Heart right ventricle (tissue), 16 donors: ENCODE data around the gene SLC39A1. TPM values are rescaled to one million over a fixed set of nuclear protein-coding genes. Genes with fewer than 3 reads are reported as not detected.

Source experiments
- ATAC-seq, 8 donors: fragments of 200-7000 bp; cut with Tn5 transposase; one replicate each; pipeline ENCODE4 v1.9.1; 2020; ENCODE audit warnings: mild to moderate bottlenecking in 8 of 8, moderate library complexity in 8 of 8, moderate number of reproducible peaks in 1 of 8
- DNase-seq, 2 donors: peaks; one replicate each; pipeline ENCODE4 v3.0.0-alpha.2; 2020
- H3K27ac ChIP-seq, 10 donors: fragments of 200-600 bp; sonication (generic) in 2 of 10; one replicate each; pipeline versions ENCODE4 v1.5.0 to v1.8.0; 2020 to 2022; ENCODE audit warnings: mild to moderate bottlenecking in 3 of 10
- H3K27me3 ChIP-seq, 7 donors: fragments of 200-600 bp; one replicate each; pipeline ENCODE4 v1.8.0; 2021 to 2022; ENCODE audit warnings: mild to moderate bottlenecking in 2 of 7
- H3K36me3 ChIP-seq, 9 donors: fragments of 200-600 bp; sonication (generic) in 1 of 9; one replicate each; pipeline versions ENCODE4 v1.5.0 to v1.8.0; 2020 to 2022; ENCODE audit warnings: mild to moderate bottlenecking in 2 of 9
- H3K4me1 ChIP-seq, 9 donors: fragments of 200-600 bp; sonication (generic) in 1 of 9; one replicate each; pipeline versions ENCODE4 v1.5.0 to v1.8.0; 2020 to 2022; ENCODE audit warnings: mild to moderate bottlenecking in 4 of 9
- H3K4me3 ChIP-seq, 10 donors: fragments of 200-600 bp; sonication (generic) in 2 of 10; one replicate each; pipeline versions ENCODE4 v1.5.0 to v1.8.0; 2020 to 2022; ENCODE audit warnings: mild to moderate bottlenecking in 7 of 10, moderate library complexity in 2 of 10
- H3K9me3 ChIP-seq, 11 donors: fragments of 200-600 bp in 10 of 11; sonication (generic) in 2 of 11; one replicate each; pipeline versions ENCODE4 v1.5.0 to v1.8.0; 2013 to 2022; ENCODE audit warnings: mild to moderate bottlenecking in 2 of 11, control low read depth in 1 of 11, moderate library complexity in 1 of 11
- CTCF ChIP-seq, 9 donors: fragments of 200-600 bp; sonication (generic) in 2 of 9; IDR thresholded peaks; one replicate each; pipeline versions ENCODE4 v1.5.0 to v1.8.0; 2021 to 2022; ENCODE audit warnings: antibody characterized with exemption in 9 of 9, mild to moderate bottlenecking in 5 of 9, moderate library complexity in 1 of 9
- WGBS, 2 donors: extraction: QIAGEN DNeasy Blood & Tissue Kit; methylation state at CpG; one replicate each; pipeline ENCODE4 v1.1.7; 2013; ENCODE audit warnings: inconsistent platforms in 1 of 2; 5-methylcytosine and 5-hydroxymethylcytosine counted together
- intact Hi-C, 10 donors: fragments of 100-400 bp; cut with DNase I; formaldehyde crosslinking; loops; one replicate each; pipeline versions ENCODE4 v1.11.1 to v1.14.2; 2022
- polyA plus RNA-seq, 2 donors: library from polyadenylated mRNA; stranded (reverse); fragments of 200-250 nt; gene quantifications; one replicate each; pipeline ENCODE4 v1.2.3, GENCODE V29; 2013
- total RNA-seq, 10 donors: library from RNA; stranded (reverse); fragmentation: NEBNext Ultra II Directional in 3 of 10; extraction: Animal tissue kit (Norgen Biotek cat#: 25700) in 3 of 10; gene quantifications; one replicate each; pipeline versions ENCODE4 v1.2.1 to v1.2.4, GENCODE V29; 2021 to 2023
- donor health status: Arrhythmogenic right ventricular cardiomyopathy.
- donor health status: ischemic (EF 13 %, LVEDD 7.1; RV severe dilation, severe dysfunction).
- donor health status: healthy with polysubstance abuse.
- donor health status: DM: no; HTN: yes; CAD: no.
- donor health status: DM: no; HTN: no; CAD: no.
- donor health status: ischemic (EF 25% LVEDD 6.9; RV normal size, moderate dysfunction).
- donor health status: ischemic (EF 25% LVEDD 5.7; RV mildly dilated, moderate dysfunction).
- donor health status: healthy.
- donor health status: DM: yes; HTN: yes; CAD: no.
- donor health status: Ischemic cardiomyopathy.
- donor health status: ischemic (EF 35%, LVEDD 5.7; RV mildly dilated, moderate dysfunction).
- donor health status: nonischemic (EF 11% LVEDD 7.7; RV severe dilation, severe dysfunction).
- donor health status: DM: yes; HTN: yes; CAD: no.
- donor health status: PGD.
- donor health status: ischemic (EF 29% LVEDD 5.4; RV normal size, mild dysfunction).
- donor health status: nonischemic (EF 23%, LVEDD 6.1; RV moderate dilation, normal function).

Gene SLC39A1
- total and polyA plus RNA-seq, 12 donors = 24.6 to 102 (median 34.3) TPM

DNA sequence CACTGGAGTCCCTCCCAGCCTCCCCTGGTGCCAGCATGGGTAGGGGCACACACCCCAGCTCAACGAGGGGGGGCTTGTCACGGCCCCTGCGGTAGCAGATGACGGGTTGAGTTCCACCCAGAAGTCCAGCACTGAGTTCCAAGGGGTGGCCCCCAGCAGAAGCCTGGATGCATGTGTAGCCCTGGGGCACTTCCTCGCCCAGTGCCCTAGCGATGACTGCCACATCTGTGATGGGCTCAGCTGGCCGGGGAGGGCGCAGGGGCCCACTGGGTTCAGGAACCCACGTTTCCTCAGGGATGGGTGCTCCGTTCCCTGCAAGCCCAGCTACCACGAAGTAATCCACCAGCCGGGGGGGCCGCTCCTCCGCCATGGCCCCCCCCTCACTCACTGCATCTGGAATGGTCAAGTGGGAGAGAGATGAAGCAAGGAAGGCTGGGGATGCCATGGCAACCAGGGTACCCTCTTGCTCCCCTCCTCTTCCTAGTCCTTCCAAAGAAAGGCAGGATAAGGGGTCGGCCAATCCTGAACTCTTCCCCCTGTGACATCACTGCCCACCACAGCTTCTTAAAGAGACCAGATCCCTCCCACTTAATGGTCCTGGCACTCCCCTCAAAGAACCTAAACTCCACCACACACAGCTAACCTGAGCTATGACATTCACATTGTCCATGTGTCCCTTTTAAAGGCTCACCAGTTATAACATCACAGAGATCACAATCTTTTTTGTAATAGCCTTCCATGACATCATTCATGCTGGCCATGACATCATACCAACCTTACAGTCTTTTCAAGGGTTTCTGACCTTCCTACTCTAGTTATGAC lies 19.1 kb downstream of the SLC39A1 start:
- intact Hi-C loops = loop anchor here in 5 of 10 donors (2.0 to 10.0 kb wide), 3 partner anchors 21 to 149 kb away; partner anchors contain the start of gene GATAD2B (in 3 of the 5)
- Histone ChIP-seq H3K27ac (peak overlapping the region in 9 of 10 donors; percentile 97 to 100 (median 100)), H3K36me3 (peaks cover 0 to 67% (median 27%) of the 10 kb centered on the region in 9 donors), H3K4me1 (peaks cover 5 to 44% (median 30%) of the 10 kb centered on the region in 9 donors), H3K9me3 (no peaks in the 10 kb centered on the region), H3K4me3 (peak overlapping the region in 9 of 10 donors; percentile 78 to 99 (median 91)), H3K27me3 (no peaks in the 10 kb centered on the region)
- DNase-seq (peak in 1 of 2 donors; percentile 21), ATAC-seq (no peak)
- WGBS, 2 donors = 83 to 86% methylated on average over 15 of the region's 15 CpGs
- TF ChIP-seq CTCF (IDR thresholded peaks at IDR 0.05) = no peak

DNA sequence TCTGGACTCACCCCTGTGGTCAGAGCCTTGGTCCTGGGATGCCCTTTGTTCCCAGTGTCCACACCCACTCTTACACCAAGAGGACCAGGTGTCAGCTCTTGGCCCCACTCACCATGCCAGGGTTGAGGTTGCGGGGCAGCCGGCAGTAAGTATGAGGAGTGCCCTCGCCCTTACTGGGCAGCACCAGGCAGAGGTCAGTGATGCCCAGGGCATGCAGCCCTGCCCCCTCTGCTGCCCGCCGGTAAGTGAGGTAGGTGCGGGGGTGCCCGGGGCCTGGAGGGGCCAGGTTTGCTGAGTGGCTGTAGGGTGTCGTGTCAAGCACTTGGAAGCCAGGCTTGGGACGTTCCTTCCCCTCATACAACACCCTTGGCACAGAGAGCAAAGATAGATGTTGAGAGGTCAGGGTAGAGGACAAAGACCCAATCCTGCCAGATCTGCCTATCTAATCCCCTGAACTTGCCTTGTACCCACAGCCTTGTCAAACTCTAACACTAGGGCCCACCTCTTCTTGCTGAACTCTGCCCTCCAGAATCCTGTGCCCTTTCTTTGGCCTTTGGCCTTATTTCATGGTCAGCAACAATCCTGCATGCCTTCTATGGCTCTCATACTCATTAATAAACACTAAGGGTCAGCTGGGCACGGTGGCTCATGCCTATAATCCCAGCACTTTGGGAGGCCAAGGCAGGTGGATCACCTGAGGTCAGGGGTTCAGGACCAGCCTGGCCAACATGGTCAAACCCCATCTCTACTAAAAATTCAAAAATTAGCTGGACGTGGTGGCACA lies 20.4 kb downstream of the SLC39A1 start:
- Histone ChIP-seq H3K36me3 (peaks cover 0 to 67% (median 21%) of the 10 kb centered on the region in 9 donors), H3K27me3 (no peaks in the 10 kb centered on the region), H3K4me3 (peak overlapping the region in 1 of 10 donors; percentile 78), H3K9me3 (no peaks in the 10 kb centered on the region), H3K27ac (peak overlapping the region in 9 of 10 donors; percentile 37 to 100 (median 97)), H3K4me1 (peaks cover 5 to 44% (median 30%) of the 10 kb centered on the region in 9 donors)
- intact Hi-C loops = loop anchor here in 3 of 10 donors (10.0 kb wide), 2 partner anchors 118 to 148 kb away; no protein-coding TSS in a partner anchor
- DNase-seq (peak in 1 of 2 donors; percentile 19), ATAC-seq (no peak)
- WGBS, 2 donors = 73 to 82% methylated on average over 11 of the region's 11 CpGs
- TF ChIP-seq CTCF (IDR thresholded peaks at IDR 0.05) = no peak

DNA sequence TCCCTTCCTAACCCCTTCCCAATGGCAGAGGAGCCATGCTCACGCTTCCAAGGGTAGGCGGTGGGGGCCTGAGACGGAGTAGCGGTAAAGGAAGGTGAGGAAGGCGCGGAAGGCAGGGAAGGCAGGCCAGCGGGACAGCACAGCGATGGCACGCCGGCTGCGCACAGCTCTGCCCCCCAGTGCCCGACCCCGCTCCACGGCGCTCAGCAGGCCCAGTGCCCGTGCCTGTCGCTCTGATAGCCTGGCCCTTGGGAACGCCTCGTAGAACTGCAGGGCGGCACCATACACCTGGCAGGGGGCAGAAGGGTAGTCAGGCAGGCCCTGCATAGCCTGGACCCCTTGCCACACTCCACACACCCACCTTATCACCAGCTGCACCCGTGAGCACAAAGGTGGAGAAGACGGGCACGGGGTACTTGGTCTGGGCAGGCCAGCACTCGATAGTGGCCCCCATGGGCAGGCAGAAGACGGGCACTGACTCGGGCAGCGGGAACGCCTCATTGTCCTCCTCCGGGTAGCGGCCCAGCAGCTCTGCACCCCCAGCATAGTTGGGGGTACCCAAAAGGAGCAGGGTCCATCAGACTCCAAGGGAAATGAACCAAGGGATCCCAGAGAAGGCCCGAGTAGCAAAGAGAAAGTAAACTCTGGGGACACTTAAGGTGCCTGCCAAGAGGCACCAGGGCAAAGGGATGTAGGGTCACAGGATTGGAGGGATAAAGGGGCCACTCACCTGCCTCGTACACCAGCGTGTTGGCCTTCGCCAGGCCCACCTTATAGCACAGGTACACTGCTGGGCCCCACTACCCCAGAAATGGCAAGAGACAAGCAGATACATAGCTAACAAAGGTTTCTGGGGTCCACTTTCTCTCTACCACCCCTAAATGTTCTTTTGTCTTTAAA lies 21.3 kb downstream of the SLC39A1 start:
- no peak for TF ChIP-seq CTCF (IDR thresholded peaks at IDR 0.05)
- no peak overlapping the region for H3K4me3 ChIP-seq
- peak overlapping the region in 2 of 10 donors; percentile 53 to 100 for H3K27ac ChIP-seq
- no peaks in the 10 kb centered on the region for H3K9me3 ChIP-seq
- H3K36me3 ChIP-seq = peaks cover 0 to 70% (median 30%) of the 10 kb centered on the region in 9 donors
- DNase-seq = peak in 1 of 2 donors; percentile 9
- no peaks in the 10 kb centered on the region for H3K27me3 ChIP-seq
- H3K4me1 ChIP-seq = peaks cover 5 to 40% (median 28%) of the 10 kb centered on the region in 9 donors
- intact Hi-C loops = loop anchor here in 3 of 10 donors (10.0 kb wide), 2 partner anchors 117 to 147 kb away; no protein-coding TSS in a partner anchor
- 92 to 95% methylated on average over 34 of the region's 34 CpGs for WGBS, 2 donors
- ATAC-seq = no peak
